GM23248 (cell line): ENCODE results near the gene CHMP5.

Experiments used
- EZH2 ChIP-seq: fragments of 200-600 bp; sonication (generic); IDR thresholded peaks from 2 replicates; pipeline ENCODE4 v1.6.1; 2018; ENCODE audit warnings: antibody characterized with exemption, mild to moderate bottlenecking; ENCODE audit not compliant: insufficient read depth, poor library complexity, severe bottlenecking
- EZH2phosphoT487 ChIP-seq: fragments of 200-600 bp; sonication (generic); IDR thresholded peaks from 2 replicates; pipeline ENCODE4 v1.6.1; 2018; ENCODE audit warnings: antibody characterized with exemption, moderate library complexity, mild to moderate bottlenecking, low read depth; ENCODE audit not compliant: insufficient read depth

DNA sequence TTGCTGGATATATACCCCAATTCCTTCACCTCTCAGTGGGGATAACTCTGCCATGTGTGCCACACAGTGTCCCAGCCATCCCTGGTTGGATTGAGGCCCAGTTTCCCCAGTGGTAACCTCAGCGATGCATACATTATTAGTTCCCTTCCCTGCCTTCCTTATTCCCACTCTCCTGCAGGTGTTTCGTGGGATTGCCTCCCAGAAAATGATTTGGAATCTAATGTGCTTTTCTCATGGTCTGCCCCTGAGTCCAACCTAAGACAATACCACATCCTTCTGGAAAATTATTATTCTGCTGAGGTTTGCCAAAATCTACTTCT is 33.3 kb upstream of the CHMP5 start:
- TF ChIP-seq EZH2phosphoT487 (no peak), EZH2 (no peak)
